IPS-15b (cell line): ENCODE measurements around the gene GNB1L.
A peak's percentile ranks its signal among the peaks of the same experiment; 100 is the strongest.
"Not testable (repeated sequence)": the region's sequence is repeated elsewhere in the genome, so short reads cannot be mapped to it uniquely, and the experiment has no call there.

ENCODE experiments used
- H3K27me3 ChIP-seq: one replicate; pipeline ENCODE4 v1.6.1; 2013; ENCODE audit warnings: low read length; ENCODE audit not compliant: control insufficient read depth, insufficient read depth
- H3K36me3 ChIP-seq: one replicate; pipeline ENCODE4 v1.6.1; 2013; ENCODE audit warnings: low read length; ENCODE audit not compliant: control insufficient read depth, insufficient read depth
- H3K4me1 ChIP-seq: one replicate; pipeline ENCODE4 v1.6.1; 2013; ENCODE audit warnings: mild to moderate bottlenecking, low read length; ENCODE audit not compliant: control insufficient read depth, insufficient read depth
- H3K4me3 ChIP-seq: one replicate; pipeline ENCODE4 v1.5.1; 2013; ENCODE audit warnings: low read depth, low read length
- H3K9ac ChIP-seq: one replicate; pipeline ENCODE4 v1.6.1; 2013; ENCODE audit warnings: low read depth, mild to moderate bottlenecking, low read length
- H3K9me3 ChIP-seq: one replicate; pipeline ENCODE4 v1.6.1; 2013; ENCODE audit warnings: mild to moderate bottlenecking, low read length; ENCODE audit not compliant: control insufficient read depth, insufficient read depth

Gene GNB1L

DNA sequence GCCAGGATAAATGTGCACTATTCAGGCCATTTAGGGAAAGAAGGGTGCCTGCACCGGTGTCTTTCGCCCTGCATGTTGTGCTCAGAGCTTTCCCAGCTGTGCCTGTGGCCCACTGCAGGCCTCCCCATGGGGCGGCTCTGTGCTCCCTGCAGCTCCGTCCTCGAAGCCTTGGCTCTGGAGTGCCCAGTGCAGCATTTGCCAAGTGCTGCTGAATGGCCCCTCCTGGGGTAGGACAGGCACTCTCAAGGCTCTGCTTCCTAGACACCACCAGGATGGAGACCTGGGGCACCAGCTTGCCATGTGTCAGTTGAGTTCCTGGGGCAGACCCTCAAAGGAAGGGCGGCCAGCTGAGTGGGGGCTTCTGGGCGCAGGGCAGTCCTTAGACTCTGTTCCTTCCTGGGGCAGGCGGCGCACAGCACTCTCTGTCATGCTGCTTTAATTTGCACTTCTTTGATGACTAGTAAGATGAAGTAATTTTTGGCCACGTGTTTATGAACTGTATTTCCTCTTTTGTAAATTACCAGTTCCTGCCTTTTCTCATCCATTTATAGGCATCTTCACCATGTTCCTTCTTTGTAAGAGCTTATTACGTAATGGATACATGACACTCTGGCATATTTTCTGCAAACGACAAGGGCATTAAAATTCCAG, 32.1 kb upstream of the GNB1L start:
- Histone ChIP-seq H3K27me3 (no peaks in the 10 kb centered on the region), H3K4me1 (peaks cover 1% of the 10 kb centered on the region), H3K9me3 (no peaks in the 10 kb centered on the region), H3K9ac (no peak overlapping the region), H3K36me3 (peaks cover under 1% of the 10 kb centered on the region), H3K4me3 (no peak overlapping the region)

DNA sequence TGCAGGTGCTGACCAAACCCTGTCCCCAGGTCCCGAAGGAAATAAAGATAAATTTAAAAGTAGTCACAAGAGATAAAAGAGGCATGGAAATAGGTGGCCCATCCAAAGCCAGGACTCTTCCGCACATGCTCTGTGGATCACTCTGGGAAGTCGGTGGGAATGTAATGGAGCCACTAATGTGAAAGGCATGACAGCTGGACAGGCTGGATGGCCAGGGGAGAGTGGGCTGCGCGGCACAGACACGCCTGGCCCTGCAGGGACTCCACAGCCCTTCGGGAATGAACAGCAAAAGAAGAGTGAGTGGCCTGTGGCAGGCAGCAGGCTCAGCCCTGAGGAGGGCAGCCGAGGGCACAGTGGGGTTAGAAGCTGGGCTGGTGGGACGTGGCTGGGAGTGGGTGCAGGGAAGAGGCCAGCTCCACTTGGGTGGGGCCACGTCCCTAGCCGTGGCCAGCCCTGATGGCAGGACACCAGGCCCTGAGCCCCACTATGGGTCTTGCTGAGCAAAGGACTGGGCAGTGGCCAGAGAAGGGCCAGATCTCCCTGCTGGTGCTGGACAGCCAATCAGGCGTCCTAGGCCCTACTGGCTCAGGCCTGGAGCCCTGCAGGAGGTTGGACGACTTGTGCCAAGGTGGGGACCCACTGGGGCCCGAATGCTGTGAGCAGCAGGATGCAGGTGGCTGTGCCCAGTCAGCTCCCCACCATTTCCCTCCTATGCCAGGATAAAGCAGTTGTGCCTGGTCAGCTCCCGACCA, 31.3 kb upstream of the GNB1L start:
- H3K4me3 ChIP-seq = no peak overlapping the region
- no peaks in the 10 kb centered on the region for H3K36me3 ChIP-seq
- no peak overlapping the region for H3K9ac ChIP-seq
- no peaks in the 10 kb centered on the region for H3K9me3 ChIP-seq
- H3K4me1 ChIP-seq = peaks cover 5% of the 10 kb centered on the region
- H3K27me3 ChIP-seq = no peaks in the 10 kb centered on the region

- peaks cover 2% of the 10 kb centered on the region for H3K36me3 ChIP-seq
These were observed 30.5 kb upstream of the GNB1L start for GRCh38 chr22:19884954-19885751.

DNA sequence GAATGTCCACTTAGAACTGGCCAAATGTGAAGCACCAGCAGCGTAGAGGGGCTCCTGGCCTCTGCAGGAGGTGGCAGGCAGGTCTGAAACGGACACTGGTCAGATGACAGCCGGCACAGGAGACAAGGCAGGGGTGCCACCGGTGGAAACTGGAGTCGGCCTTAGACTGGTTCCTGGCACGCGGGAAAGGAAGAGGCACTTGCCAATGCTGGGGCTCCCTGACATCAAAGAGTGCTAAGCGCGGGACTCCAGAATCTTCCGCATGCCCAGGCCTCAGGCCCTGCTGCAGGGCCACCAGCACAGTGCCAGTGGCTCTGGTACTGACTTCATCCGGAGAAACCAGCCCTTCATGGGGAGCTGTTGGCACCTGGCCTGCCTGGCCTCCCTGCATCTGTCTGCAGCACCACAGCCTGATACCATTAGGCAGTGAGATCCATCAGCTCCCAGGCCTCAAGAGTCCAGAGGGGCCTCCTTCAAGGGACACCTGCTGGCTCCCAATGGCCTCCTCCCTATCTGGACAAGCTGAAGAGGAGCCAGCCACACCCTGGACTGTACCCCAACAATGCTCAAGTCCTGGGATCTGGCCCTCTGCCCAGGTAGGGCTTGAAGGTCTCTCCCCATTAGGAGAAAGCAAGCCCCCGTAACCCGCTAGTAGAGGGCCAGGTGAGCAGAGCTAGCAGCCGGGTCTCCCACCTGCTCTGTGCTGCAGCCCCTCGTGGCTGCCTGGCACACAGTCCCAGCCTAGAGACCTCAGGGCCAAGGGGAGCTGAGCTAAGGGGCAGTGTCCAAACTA, 29.7 kb upstream of the GNB1L start:
- Histone ChIP-seq H3K9ac (no peak overlapping the region), H3K36me3 (peaks cover 5% of the 10 kb centered on the region), H3K27me3 (no peaks in the 10 kb centered on the region), H3K9me3 (no peaks in the 10 kb centered on the region), H3K4me3 (no peak overlapping the region), H3K4me1 (peaks cover 10% of the 10 kb centered on the region)

More at GRCh38 chr22:19884954-19885751, 30.5 kb upstream of the GNB1L start:
- no peaks in the 10 kb centered on the region for H3K9me3 ChIP-seq
- H3K4me3 ChIP-seq = no peak overlapping the region
- peaks cover 8% of the 10 kb centered on the region for H3K4me1 ChIP-seq
- no peaks in the 10 kb centered on the region for H3K27me3 ChIP-seq
- H3K9ac ChIP-seq = no peak overlapping the region

DNA sequence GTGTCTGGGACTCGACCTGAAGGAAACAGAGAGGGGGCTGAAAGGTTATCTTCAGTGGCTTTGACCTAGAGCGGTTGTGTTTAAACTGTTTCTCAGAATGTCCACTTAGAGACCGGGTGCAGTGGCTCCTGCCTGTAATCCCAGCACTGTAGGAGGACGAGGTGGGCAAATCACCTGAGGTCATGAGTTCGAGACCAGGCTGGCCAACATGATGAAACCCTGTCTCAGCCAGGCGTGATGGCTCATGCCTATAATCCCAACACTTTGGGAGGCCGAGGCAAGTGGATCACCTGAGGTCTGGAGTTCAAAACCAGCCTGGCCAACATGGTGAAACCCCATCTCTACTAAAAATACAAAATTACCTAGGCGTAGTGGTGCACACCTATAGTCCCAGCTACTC, 28.8 kb upstream of the GNB1L start:
- not testable (repeated sequence) for H3K27me3 ChIP-seq, H3K9ac ChIP-seq, H3K36me3 ChIP-seq, H3K4me1 ChIP-seq, H3K9me3 ChIP-seq, H3K4me3 ChIP-seq

GRCh38 chr22:19882446-19883381, 28.0 kb upstream of the GNB1L start:
- no peaks in the 10 kb centered on the region for H3K27me3 ChIP-seq
- peaks cover 11% of the 10 kb centered on the region for H3K36me3 ChIP-seq
- H3K4me1 ChIP-seq = peaks cover 10% of the 10 kb centered on the region
- no peak overlapping the region for H3K9ac ChIP-seq
- H3K9me3 ChIP-seq = no peaks in the 10 kb centered on the region
- no peak overlapping the region for H3K4me3 ChIP-seq

DNA sequence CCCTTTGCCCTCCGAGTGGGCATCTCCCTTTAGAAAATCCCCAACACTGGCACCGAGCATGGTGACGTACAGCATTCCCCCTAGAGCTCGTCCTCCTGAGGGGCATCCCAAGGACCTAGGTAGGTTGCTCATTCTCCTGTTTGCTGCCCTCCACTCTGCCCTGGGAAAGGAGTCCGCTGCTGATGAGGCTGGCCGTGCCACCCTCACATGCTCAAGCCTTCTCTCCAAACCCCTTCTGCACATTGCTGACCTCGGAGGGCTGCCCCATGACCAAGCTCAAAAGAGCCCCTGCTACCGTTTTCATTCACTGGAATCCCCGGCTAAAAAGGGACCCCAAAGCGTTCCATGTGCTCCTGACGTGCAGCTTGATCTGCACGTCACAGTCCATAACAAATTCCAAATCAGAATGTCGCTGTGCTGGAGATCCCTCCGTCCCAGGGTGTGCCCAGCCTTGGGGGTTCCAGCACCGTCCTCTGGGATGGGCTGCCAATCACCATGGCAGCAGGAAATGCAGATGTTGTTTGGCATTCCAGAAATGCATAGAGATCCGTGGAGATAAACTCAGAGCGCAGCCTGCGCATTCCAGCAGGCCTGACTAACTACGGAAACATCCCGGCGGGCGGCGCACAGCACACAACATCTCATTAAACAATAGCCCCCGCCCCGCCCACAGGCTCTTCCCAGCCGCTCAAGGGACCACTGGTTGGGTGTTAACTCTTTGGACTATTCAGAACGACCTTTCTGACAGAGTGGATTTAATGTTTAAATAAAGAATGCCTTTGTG, 26.3 kb upstream of the GNB1L start:
- peaks cover 16% of the 10 kb centered on the region for H3K36me3 ChIP-seq
- H3K9me3 ChIP-seq = no peaks in the 10 kb centered on the region
- no peak overlapping the region for H3K4me3 ChIP-seq
- peak overlapping the region; percentile 49 for H3K9ac ChIP-seq
- no peaks in the 10 kb centered on the region for H3K27me3 ChIP-seq
- peaks cover 10% of the 10 kb centered on the region for H3K4me1 ChIP-seq

DNA sequence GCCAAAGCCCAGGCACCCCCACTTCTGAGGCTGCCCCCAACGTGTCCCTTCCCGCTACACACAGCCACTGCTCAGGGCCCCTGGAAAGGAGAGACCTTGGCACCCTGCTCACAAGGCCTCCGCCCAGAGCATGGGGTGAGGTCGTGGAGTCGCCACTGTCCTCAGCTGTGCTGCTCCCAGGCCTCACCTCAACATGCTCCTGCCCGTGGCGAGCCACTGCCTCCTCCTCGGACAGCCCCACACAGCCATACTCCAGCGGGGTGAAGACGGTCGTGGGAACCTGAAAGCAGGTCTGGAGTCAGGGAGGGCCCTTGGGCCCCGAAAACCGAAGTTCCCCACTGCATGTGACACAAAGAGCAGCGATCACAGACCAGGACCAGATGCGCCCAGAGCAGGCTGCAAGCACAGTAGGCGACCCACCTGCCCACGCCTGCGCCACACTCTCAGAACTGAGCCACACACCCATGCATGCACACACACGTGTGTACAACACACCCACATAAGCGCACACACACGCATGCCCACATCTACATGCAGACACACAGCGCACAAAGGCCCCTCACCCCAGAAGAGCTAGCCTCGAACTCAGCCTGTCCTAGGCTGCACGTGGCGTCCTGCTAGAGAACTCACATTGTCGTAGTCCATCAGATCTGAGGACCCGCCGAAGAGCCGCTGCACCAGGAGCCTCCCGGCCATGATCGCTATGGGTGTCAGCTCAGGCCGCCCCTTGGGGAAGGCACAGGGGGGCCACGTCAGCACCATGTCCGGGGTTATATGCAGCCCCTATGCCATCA, 25.5 kb upstream of the GNB1L start:
- Histone ChIP-seq H3K4me1 (peaks cover 10% of the 10 kb centered on the region), H3K9me3 (no peaks in the 10 kb centered on the region), H3K9ac (no peak overlapping the region), H3K4me3 (no peak overlapping the region), H3K27me3 (no peaks in the 10 kb centered on the region), H3K36me3 (peaks cover 16% of the 10 kb centered on the region)

GRCh38 chr22:19879643-19879991, 24.9 kb upstream of the GNB1L start:
- H3K9me3 ChIP-seq = no peaks in the 10 kb centered on the region
- H3K9ac ChIP-seq = no peak overlapping the region
- peaks cover 10% of the 10 kb centered on the region for H3K4me1 ChIP-seq
- H3K36me3 ChIP-seq = peaks cover 16% of the 10 kb centered on the region
- H3K27me3 ChIP-seq = no peaks in the 10 kb centered on the region
- no peak overlapping the region for H3K4me3 ChIP-seq

- Histone ChIP-seq H3K27me3 (no peaks in the 10 kb centered on the region), H3K9me3 (no peaks in the 10 kb centered on the region), H3K4me1 (peaks cover 10% of the 10 kb centered on the region), H3K36me3 (peaks cover 16% of the 10 kb centered on the region), H3K4me3 (no peak overlapping the region), H3K9ac (peak overlapping the region; percentile 47)
These were observed 24.5 kb upstream of the GNB1L start for GRCh38 chr22:19879246-19879570.
